NCI-H2196 treated with DMSO at 0.1 percent for 48 hours (cell line): Measurements from ENCODE around the gene GRIP1.

ENCODE experiments used
- DNase-seq: peaks from one replicate; lab custom pipeline; 2025; ENCODE audit not compliant: unreplicated experiment; lab: John Stamatoyannopoulos, UW

Gene GRIP1

GRCh38 chr12:66456612-66457011, 222.3 kb downstream of the GRIP1 start:
- DNase-seq, result no peak

- no peak for DNase-seq
These were observed 225.0 kb downstream of the GRIP1 start for GRCh38 chr12:66453844-66454243.

- no peak for DNase-seq
These were observed 225.8 kb downstream of the GRIP1 start for GRCh38 chr12:66453120-66453519.

- peak; percentile 6 for DNase-seq
These were observed 229.3 kb downstream of the GRIP1 start for GRCh38 chr12:66449531-66449930.

GRCh38 chr12:66447643-66448042, 231.2 kb downstream of the GRIP1 start:
- DNase-seq, result no peak

- no peak for DNase-seq
These were observed 232.6 kb downstream of the GRIP1 start for GRCh38 chr12:66446276-66446675.

GRCh38 chr12:66441905-66442559, 236.8 kb downstream of the GRIP1 start:
- no peak for DNase-seq

GRCh38 chr12:66438601-66439000, 240.3 kb downstream of the GRIP1 start:
- DNase-seq, result no peak

- DNase-seq, result no peak
These were observed 248.8 kb downstream of the GRIP1 start for GRCh38 chr12:66430106-66430505.

GRCh38 chr12:66428870-66429269, 250.0 kb downstream of the GRIP1 start:
- DNase-seq, result no peak

- DNase-seq, result no peak
These were observed 250.6 kb downstream of the GRIP1 start for GRCh38 chr12:66428261-66428660.

GRCh38 chr12:66426696-66427095, 252.2 kb downstream of the GRIP1 start:
- DNase-seq, result no peak

- DNase-seq, result no peak
These were observed 255.6 kb downstream of the GRIP1 start for GRCh38 chr12:66423266-66423665.

- DNase-seq, result no peak
These were observed 260.0 kb downstream of the GRIP1 start for GRCh38 chr12:66418908-66419307.

- DNase-seq, result no peak
These were observed 261.7 kb downstream of the GRIP1 start for GRCh38 chr12:66417217-66417616.

- no peak for DNase-seq
These were observed 269.5 kb downstream of the GRIP1 start for GRCh38 chr12:66409195-66409871.

- no peak for DNase-seq
These were observed 273.5 kb downstream of the GRIP1 start for GRCh38 chr12:66405395-66405794.

GRCh38 chr12:66403746-66404145, 275.1 kb downstream of the GRIP1 start:
- peak; percentile 49 for DNase-seq

- no peak for DNase-seq
These were observed 279.0 kb downstream of the GRIP1 start for GRCh38 chr12:66399911-66400306.

GRCh38 chr12:66398931-66399910, 279.7 kb downstream of the GRIP1 start:
- DNase-seq, result no peak

- no peak for DNase-seq
These were observed 281.1 kb downstream of the GRIP1 start for GRCh38 chr12:66397574-66398290.
